GM23338 (cell line): ENCODE results near the gene SLC17A5.
"Not testable (repeated sequence)": the region's sequence is repeated elsewhere in the genome, so short reads cannot be mapped to it uniquely, and the experiment has no call there.

ENCODE experiments used
- CREB1 ChIP-seq: fragments of 250-450 bp; sonication (Bioruptor Pico); IDR thresholded peaks from 2 replicates; pipeline ENCODE4 v1.5.0; 2020; ENCODE audit warnings: low read depth, mild to moderate bottlenecking, moderate library complexity
- EZH2 ChIP-seq: fragments of 200-600 bp; sonication (generic); IDR thresholded peaks from one replicate; pipeline ENCODE4 v1.8.0; 2017; ENCODE audit warnings: antibody characterized with exemption, mild to moderate bottlenecking, low read depth; ENCODE audit not compliant: unreplicated experiment
- EZH2phosphoT487 ChIP-seq: fragments of 200-600 bp; sonication (generic); IDR thresholded peaks from one replicate; pipeline ENCODE4 v1.8.1; 2018; ENCODE audit warnings: antibody characterized with exemption; ENCODE audit not compliant: unreplicated experiment
- POLR2AphosphoS5 ChIP-seq: IDR thresholded peaks from 2 replicates; pipeline ENCODE4 v1.6.1; 2016; ENCODE audit warnings: antibody characterized with exemption, low read depth
- ZNF331 ChIP-seq: fragments of 250-450 bp; sonication (Bioruptor Pico); IDR thresholded peaks from 2 replicates; pipeline ENCODE4 v1.5.0; 2020; ENCODE audit warnings: low read depth, mild to moderate bottlenecking, moderate library complexity
- TF ChIP-seq, protein P1 (sequence below): IDR thresholded peaks from one replicate; pipeline ENCODE4 v1.6.1; 2018; ENCODE audit warnings: antibody characterized with exemption; ENCODE audit not compliant: unreplicated experiment
- TF ChIP-seq, protein P2 (sequence below), 2 experiments: fragments of 200-600 bp in 1 of 2; sonication (generic) in 1 of 2; conservative IDR thresholded peaks; 2 replicates each; pipeline versions ENCODE4 v1.5.1 to v1.6.1; 2016 to 2017; ENCODE audit warnings: antibody characterized with exemption in 2 of 2, low read depth in 2 of 2, mild to moderate bottlenecking in 2 of 2, moderate library complexity in 1 of 2
- TF ChIP-seq, protein P3 (sequence below): IDR thresholded peaks from 2 replicates; pipeline ENCODE4 v1.6.1; 2016; ENCODE audit warnings: antibody characterized with exemption

DNA sequence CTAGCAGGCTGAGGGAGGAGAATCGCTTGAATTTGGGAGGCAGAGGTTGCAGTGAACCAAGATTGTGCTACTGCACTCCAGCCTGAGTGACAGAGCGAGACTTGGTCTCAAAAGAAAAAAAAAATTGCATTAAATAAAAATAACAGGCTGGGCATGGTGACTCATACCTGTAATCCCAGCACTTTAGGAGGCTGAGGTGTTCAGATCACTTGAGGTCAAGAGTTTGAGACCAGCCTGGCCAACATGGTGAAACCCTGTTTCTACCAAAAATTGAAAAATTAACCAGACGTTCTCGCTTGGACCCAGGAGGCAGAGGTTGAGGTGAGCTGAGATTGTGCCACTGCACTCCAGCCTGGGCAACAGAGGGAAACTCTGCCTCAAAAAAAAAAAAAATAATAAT, 102.7 kb downstream of the SLC17A5 start:
- TF ChIP-seq, protein P1, sequence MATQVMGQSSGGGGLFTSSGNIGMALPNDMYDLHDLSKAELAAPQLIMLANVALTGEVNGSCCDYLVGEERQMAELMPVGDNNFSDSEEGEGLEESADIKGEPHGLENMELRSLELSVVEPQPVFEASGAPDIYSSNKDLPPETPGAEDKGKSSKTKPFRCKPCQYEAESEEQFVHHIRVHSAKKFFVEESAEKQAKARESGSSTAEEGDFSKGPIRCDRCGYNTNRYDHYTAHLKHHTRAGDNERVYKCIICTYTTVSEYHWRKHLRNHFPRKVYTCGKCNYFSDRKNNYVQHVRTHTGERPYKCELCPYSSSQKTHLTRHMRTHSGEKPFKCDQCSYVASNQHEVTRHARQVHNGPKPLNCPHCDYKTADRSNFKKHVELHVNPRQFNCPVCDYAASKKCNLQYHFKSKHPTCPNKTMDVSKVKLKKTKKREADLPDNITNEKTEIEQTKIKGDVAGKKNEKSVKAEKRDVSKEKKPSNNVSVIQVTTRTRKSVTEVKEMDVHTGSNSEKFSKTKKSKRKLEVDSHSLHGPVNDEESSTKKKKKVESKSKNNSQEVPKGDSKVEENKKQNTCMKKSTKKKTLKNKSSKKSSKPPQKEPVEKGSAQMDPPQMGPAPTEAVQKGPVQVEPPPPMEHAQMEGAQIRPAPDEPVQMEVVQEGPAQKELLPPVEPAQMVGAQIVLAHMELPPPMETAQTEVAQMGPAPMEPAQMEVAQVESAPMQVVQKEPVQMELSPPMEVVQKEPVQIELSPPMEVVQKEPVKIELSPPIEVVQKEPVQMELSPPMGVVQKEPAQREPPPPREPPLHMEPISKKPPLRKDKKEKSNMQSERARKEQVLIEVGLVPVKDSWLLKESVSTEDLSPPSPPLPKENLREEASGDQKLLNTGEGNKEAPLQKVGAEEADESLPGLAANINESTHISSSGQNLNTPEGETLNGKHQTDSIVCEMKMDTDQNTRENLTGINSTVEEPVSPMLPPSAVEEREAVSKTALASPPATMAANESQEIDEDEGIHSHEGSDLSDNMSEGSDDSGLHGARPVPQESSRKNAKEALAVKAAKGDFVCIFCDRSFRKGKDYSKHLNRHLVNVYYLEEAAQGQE: not testable (repeated sequence)
- TF ChIP-seq, protein P2, sequence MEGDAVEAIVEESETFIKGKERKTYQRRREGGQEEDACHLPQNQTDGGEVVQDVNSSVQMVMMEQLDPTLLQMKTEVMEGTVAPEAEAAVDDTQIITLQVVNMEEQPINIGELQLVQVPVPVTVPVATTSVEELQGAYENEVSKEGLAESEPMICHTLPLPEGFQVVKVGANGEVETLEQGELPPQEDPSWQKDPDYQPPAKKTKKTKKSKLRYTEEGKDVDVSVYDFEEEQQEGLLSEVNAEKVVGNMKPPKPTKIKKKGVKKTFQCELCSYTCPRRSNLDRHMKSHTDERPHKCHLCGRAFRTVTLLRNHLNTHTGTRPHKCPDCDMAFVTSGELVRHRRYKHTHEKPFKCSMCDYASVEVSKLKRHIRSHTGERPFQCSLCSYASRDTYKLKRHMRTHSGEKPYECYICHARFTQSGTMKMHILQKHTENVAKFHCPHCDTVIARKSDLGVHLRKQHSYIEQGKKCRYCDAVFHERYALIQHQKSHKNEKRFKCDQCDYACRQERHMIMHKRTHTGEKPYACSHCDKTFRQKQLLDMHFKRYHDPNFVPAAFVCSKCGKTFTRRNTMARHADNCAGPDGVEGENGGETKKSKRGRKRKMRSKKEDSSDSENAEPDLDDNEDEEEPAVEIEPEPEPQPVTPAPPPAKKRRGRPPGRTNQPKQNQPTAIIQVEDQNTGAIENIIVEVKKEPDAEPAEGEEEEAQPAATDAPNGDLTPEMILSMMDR (conservative IDR thresholded peaks at IDR 0.05; ENCODE audit: low read depth in 2 of 2): not testable (repeated sequence)
- TF ChIP-seq EZH2, EZH2phosphoT487, POLR2AphosphoS5, ZNF331, CREB1: not testable (repeated sequence)
- TF ChIP-seq, protein P3, sequence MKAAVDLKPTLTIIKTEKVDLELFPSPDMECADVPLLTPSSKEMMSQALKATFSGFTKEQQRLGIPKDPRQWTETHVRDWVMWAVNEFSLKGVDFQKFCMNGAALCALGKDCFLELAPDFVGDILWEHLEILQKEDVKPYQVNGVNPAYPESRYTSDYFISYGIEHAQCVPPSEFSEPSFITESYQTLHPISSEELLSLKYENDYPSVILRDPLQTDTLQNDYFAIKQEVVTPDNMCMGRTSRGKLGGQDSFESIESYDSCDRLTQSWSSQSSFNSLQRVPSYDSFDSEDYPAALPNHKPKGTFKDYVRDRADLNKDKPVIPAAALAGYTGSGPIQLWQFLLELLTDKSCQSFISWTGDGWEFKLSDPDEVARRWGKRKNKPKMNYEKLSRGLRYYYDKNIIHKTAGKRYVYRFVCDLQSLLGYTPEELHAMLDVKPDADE: not testable (repeated sequence)
